Calu3 (cell line): Measurements from ENCODE around the gene SLC25A48. TPM values are rescaled to one million over a fixed set of nuclear protein-coding genes. Genes with fewer than 3 reads are reported as not detected.

Source experiments
- BruUV-seq: library from RNA; stranded (reverse); fragments of 400-500 nt; replicated peaks from 2 replicates; lab custom pipeline; 2021; lab: Mats Ljungman, UMichigan
- CTCF ChIA-PET: fragments of 300-600 bp; sonication (Branson Sonifier 250); formaldehyde crosslinking; loops from one replicate; lab custom pipeline; 2022; ENCODE audit warnings: antibody characterized with exemption; lab: Charles Lee
- DNase-seq: peaks from one replicate; pipeline ENCODE4 v3.0.0; 2022
- H3K27ac Mint-ChIP-seq: one replicate; pipeline ENCODE4 v1.8.0; 2022; ENCODE audit warnings: mixed read lengths; ENCODE audit not compliant: unreplicated experiment
- H3K27me3 Mint-ChIP-seq: one replicate; pipeline ENCODE4 v1.8.0; 2022; ENCODE audit warnings: mixed read lengths; ENCODE audit not compliant: unreplicated experiment
- H3K36me3 Mint-ChIP-seq: one replicate; pipeline ENCODE4 v1.8.0; 2022; ENCODE audit warnings: mild to moderate bottlenecking, moderate library complexity, mixed read lengths; ENCODE audit not compliant: insufficient read depth, unreplicated experiment
- H3K4me1 Mint-ChIP-seq: one replicate; pipeline ENCODE4 v1.8.0; 2022; ENCODE audit warnings: mild to moderate bottlenecking, low read depth, mixed read lengths; ENCODE audit not compliant: unreplicated experiment
- H3K4me3 Mint-ChIP-seq: one replicate; pipeline ENCODE4 v1.8.0; 2022; ENCODE audit warnings: mild to moderate bottlenecking, low read depth, moderate library complexity, mixed read lengths; ENCODE audit not compliant: unreplicated experiment
- H3K9me3 Mint-ChIP-seq: one replicate; pipeline ENCODE4 v1.8.0; 2022; ENCODE audit warnings: low read depth, mixed read lengths; ENCODE audit not compliant: unreplicated experiment
- intact Hi-C: fragments of 100-400 bp; cut with micrococcal nuclease; formaldehyde crosslinking; loops from one replicate; pipeline ENCODE4 v1.10.0; 2022; ENCODE audit not compliant: unreplicated experiment
- total RNA-seq: library from RNA; stranded (reverse); gene quantifications from 2 replicates; pipeline ENCODE4 v1.2.3, GENCODE V29; 2022
- TF ChIP-seq, protein P1 (sequence below): fragments of 200-600 bp; IDR thresholded peaks from one replicate; pipeline ENCODE4 v1.8.0; 2022; ENCODE audit warnings: antibody characterized with exemption; ENCODE audit not compliant: unreplicated experiment

Gene SLC25A48
- total RNA-seq, 1 experiment from 2014 or later: not detected

DNA sequence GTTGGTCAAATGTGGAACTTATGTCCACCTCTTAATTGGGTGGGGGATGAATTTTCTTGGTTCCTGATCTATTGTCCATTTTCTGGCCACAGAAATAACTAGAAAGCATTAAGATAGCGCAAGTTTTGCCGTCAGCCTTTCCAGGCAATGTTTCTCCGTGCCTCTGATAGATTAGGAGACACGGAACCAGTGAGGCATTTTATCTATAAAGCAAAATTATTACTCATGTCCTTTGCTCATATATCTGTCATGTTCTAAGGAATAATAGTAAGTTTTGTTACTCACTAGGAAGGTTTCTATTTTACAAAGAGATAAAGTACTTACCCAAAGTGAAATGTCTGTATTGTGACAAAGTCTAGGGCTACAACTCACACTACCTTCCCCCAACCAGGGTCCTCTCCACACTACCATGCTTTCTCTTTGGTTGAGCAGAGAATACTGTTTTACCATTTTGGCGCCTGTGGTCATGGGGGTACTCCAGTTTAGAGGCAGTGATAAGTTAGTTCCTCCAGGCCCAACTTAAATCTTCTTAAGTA lies 81.1 kb downstream of the SLC25A48 start:
- Mint-ChIP-seq H3K9me3 (no peaks in the 10 kb centered on the region), H3K27me3 (peaks cover 87% of the 10 kb centered on the region), H3K4me3 (no peak overlapping the region), H3K4me1 (no peaks in the 10 kb centered on the region), H3K27ac (no peak overlapping the region), H3K36me3 (no peaks in the 10 kb centered on the region)
- DNase-seq: no peak
- CTCF ChIA-PET: interaction anchor here (1.3 kb wide), 1 partner anchor 11 kb away, joined by 3 read pairs; no protein-coding TSS in a partner anchor
- intact Hi-C loops: no loop called here
- no TSS peak for BruUV-seq
- TF ChIP-seq, protein P1, sequence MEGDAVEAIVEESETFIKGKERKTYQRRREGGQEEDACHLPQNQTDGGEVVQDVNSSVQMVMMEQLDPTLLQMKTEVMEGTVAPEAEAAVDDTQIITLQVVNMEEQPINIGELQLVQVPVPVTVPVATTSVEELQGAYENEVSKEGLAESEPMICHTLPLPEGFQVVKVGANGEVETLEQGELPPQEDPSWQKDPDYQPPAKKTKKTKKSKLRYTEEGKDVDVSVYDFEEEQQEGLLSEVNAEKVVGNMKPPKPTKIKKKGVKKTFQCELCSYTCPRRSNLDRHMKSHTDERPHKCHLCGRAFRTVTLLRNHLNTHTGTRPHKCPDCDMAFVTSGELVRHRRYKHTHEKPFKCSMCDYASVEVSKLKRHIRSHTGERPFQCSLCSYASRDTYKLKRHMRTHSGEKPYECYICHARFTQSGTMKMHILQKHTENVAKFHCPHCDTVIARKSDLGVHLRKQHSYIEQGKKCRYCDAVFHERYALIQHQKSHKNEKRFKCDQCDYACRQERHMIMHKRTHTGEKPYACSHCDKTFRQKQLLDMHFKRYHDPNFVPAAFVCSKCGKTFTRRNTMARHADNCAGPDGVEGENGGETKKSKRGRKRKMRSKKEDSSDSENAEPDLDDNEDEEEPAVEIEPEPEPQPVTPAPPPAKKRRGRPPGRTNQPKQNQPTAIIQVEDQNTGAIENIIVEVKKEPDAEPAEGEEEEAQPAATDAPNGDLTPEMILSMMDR: no peak

DNA sequence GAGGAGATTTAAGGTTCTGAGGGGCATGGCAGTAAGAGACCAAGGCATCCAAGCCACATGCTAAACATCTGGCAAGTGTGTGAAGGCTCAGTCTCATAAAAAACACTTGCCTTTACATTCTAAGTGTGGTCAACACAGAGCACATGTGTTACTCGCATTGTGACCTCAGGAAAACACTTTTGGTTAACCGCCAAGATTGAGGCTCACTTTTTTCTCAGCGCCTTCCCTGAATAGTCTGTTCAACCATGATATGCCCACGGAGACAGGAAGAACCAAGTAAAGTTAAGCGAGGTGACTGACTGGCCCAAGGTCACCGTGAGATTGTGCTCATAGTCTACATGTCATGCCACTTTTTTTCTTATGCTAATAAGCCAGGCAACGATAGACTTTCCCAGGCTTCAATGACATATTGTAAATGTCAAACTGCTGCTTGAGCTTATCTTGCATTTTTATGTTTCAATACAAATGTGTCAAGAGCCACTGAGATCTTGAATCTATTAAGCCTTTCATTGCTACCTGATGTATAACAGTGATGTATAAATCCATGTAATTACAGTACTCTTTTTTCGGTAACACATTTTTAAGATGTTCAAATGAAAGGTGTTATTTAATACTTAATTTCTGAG lies 82.3 kb downstream of the SLC25A48 start:
- H3K36me3 Mint-ChIP-seq: no peaks in the 10 kb centered on the region
- H3K9me3 Mint-ChIP-seq: no peaks in the 10 kb centered on the region
- intact Hi-C loops: no loop called here
- no TSS peak for BruUV-seq
- DNase-seq: no peak
- TF ChIP-seq, protein P1: no peak
- H3K4me3 Mint-ChIP-seq: no peak overlapping the region
- peaks cover 75% of the 10 kb centered on the region for H3K27me3 Mint-ChIP-seq
- CTCF ChIA-PET: no interaction called here
- H3K4me1 Mint-ChIP-seq: no peaks in the 10 kb centered on the region
- no peak overlapping the region for H3K27ac Mint-ChIP-seq

DNA sequence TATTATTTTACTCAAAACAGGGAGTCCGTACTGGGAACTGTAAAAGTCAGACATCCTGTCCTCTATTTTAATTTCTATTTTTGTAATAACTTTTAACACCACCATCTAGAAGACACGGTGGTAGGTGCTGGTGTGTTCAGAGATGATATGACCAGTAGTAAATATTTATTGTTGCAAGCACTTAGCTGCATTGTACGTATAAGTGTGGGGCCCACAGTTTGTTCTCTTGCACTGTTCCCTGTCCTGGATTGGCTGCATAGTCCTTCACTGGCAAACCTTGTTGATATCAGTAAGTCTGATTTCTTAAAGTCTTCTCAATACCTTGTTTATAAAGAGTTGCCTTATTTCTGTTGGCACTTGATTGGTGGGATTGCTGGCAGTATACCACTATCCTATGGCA lies 85.7 kb downstream of the SLC25A48 start:
- intact Hi-C loops: no loop called here
- TF ChIP-seq, protein P1: no peak
- no TSS peak for BruUV-seq
- Mint-ChIP-seq H3K9me3 (no peaks in the 10 kb centered on the region), H3K4me3 (no peak overlapping the region), H3K36me3 (no peaks in the 10 kb centered on the region), H3K4me1 (no peaks in the 10 kb centered on the region), H3K27ac (no peak overlapping the region), H3K27me3 (peaks cover 74% of the 10 kb centered on the region)
- CTCF ChIA-PET: interaction anchor here (0.5 kb wide), 1 partner anchor 296 kb away, joined by 3 read pairs; no protein-coding TSS in a partner anchor
- no peak for DNase-seq

DNA sequence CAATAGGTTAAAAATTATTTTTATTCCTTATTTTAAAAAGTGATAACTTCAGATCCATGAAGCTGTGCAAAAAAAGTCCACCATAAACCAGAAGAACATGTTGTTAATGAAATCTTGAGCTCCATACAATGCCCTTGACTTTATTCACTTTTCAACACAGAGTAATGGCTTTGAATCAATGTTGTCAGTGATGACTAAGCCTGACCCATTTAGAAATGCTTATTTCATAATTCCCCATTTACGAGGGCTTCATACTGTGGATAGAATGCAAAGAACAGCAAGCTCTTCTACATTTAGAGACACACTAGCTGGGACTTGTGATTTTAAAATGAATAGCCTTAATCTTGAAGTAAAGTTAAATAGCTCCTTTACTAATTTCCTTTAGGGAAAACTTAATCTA lies 86.9 kb downstream of the SLC25A48 start:
- Mint-ChIP-seq H3K4me3 (no peak overlapping the region), H3K27ac (no peak overlapping the region), H3K27me3 (peaks cover 74% of the 10 kb centered on the region), H3K4me1 (no peaks in the 10 kb centered on the region), H3K9me3 (no peaks in the 10 kb centered on the region), H3K36me3 (no peaks in the 10 kb centered on the region)
- TF ChIP-seq, protein P1: no peak
- CTCF ChIA-PET: no interaction called here
- intact Hi-C loops: no loop called here
- DNase-seq: no peak
- no TSS peak for BruUV-seq
